ENCODE data around the gene CNNM3.

DNA sequence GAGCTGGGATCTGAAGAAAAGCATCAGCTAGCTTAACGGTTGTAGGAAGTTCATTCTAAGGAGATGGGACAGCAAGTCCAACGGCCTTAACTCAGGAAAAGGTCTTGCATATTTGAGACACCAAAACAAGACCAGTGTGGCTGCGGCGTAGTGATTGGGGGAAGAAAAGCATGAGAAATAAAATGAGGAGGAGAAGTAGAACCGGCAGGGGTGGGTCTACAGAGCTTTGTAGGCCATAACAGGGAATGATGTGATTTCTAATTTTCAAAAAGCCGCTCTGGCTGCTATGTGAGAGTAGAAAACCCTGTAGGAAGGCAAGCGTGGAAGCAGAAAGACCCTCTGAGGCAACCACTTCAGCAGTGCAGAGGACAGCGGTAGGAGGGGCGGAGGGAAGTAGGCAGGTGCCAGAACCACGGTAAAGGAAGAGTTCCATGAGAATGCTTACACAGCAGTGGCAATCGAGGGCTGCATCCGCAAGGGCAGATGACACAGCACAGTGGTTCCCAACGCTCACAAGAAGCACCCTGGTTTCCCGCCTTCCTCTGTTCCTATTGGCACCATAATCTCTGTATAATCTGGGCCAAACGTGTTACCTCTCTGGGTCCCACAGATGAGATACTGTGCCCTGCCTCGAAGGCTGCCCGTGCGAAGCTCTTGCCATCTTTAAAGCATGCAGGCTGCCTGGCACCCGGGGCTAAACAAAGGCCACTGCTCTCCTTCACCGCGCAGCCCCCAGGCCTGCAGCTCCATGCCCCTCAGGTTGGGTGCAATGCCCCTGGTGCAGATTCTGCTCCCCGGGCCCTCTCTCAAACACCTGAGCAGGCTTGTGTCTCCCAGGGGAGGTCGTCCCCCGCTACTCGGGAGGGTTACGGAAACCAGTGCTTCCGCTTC lies 41.0 kb downstream of the CNNM3 start:
- TF ChIP-seq POLR2AphosphoS5 (IDR thresholded peaks at IDR 0.05) = no peak
- TF ChIP-seq, protein P1, sequence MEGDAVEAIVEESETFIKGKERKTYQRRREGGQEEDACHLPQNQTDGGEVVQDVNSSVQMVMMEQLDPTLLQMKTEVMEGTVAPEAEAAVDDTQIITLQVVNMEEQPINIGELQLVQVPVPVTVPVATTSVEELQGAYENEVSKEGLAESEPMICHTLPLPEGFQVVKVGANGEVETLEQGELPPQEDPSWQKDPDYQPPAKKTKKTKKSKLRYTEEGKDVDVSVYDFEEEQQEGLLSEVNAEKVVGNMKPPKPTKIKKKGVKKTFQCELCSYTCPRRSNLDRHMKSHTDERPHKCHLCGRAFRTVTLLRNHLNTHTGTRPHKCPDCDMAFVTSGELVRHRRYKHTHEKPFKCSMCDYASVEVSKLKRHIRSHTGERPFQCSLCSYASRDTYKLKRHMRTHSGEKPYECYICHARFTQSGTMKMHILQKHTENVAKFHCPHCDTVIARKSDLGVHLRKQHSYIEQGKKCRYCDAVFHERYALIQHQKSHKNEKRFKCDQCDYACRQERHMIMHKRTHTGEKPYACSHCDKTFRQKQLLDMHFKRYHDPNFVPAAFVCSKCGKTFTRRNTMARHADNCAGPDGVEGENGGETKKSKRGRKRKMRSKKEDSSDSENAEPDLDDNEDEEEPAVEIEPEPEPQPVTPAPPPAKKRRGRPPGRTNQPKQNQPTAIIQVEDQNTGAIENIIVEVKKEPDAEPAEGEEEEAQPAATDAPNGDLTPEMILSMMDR (IDR thresholded peaks at IDR 0.05) = no peak
- no peak for TF ChIP-seq EP300 (IDR thresholded peaks at IDR 0.05)
